ENCODE measurements around the gene TCF15. TPM values are rescaled to one million over a fixed set of nuclear protein-coding genes. Genes with fewer than 3 reads are reported as not detected.

The TCF15 gene
- not detected in 2 replicates for total RNA-seq

DNA sequence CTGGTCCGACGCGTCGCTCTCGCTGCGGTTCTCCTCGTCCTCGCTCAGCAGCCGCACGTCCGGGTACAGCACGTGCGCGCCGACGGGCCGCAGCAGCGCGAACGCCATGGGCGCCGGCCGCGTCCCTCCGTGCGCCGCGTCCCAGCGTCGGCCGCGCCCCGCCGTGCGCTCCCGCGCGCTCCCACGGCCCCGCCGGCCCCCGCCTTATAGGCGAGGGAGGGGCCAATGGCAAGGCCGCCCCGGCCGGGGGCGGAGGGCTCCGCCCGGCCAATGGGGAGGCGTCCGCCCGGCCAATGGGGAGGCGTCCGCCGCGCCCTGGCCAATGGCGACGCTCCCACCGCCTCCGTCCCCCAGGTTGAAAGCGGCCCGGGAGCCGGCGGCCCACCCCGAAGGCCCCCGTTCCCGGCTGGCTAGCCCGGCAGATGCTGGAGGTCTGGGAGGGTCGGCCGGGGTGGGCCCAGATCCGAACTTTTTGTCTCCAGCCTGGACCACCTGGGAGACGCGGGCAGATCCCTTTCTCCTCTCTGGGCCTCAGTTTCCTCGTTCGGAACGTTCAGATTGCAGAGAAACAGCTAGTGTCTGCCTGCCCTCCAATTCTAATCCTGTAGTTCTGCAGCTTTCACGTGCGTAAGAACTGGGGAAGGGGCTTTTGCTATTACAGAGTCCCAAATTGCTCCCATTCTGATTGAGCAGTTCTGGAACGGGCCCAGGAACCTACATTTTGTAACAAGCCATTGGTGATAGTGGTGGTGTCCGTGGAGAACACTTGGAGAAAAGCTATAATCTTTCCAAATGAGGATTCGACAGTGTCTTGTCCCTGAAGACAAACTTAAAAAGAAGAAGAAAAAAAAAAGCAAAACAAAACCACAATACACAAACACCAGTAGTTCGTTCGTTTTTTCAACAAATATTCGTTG is at the start of gene TCF15:
TSS of gene TCF15 (minus strand) at position 180 of the 917 bp plus-strand sequence. CDS start at position 108, 72 bp downstream.
- intact Hi-C loops (cut with micrococcal nuclease): no loop called here

GRCh38 chr20:658731-659291 is 48.7 kb upstream of the TCF15 start:
- intact Hi-C loops (cut with micrococcal nuclease): no loop called here

- intact Hi-C loops (cut with micrococcal nuclease): no loop called here
Observed at GRCh38 chr20:658202-658601, 48.1 kb upstream of the TCF15 start.

DNA sequence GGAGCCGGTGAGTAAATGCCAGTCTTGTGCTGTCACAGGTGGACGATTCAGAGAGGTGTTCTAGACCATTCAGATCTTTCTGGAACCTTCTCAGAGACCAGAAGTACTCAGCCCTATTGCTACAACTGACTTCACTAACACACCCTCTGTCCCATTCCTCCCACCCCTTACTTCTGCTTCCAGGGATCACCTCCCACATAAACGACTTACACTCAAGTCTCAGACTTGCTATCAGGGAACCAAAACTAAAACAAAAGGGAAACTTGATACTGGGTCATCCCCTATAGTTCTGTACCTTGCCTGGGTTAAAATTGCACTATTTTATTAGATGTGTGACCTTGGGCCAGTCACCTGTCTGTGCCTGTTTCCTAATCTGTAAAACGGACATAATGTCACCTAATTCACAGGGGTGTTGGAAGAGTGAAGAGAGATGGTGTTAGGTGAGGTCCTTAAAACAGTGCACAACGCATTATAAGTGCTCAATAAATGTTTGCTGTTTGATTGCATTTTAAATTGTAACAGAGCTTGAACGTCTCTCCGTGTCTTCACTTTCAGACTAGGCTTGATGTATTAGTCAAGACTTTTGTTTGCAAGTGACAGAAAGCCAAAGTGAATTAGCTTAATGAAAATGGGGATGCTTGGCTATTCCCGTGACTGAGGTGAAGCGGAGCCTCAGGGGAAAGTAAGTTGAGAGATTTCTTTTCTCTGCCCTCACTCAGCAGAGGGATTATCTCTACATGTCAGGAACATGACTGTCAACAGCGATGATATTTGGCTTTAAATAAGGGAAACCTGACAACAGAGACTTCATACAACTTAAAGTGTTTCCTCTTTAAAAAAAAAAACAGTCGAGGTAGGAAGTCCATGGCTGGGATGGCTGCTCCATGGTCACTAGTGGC is 45.9 kb upstream of the TCF15 start:
- intact Hi-C loops (cut with micrococcal nuclease): no loop called here

DNA sequence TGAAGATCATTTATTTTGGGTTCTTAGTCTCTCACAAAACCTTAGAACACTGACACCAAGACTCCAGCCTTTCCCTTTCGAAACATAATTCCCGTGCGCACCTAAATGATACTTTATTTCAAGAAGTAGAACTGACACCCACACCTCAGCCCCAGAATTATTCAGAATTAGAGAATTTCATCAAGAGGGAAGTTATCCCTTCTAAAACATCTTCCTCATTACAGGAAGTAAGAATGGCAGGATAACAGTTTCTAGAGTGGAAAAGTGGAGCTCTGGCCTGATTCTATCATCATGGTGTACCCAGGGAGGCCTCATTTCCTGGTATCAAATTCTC is 44.3 kb upstream of the TCF15 start:
- intact Hi-C loops (cut with micrococcal nuclease): no loop called here

- intact Hi-C loops (cut with micrococcal nuclease): loop anchor here (2.0 kb wide), 2 partner anchors 13 to 111 kb away; partner anchors contain the start of gene CSNK2A1
Observed at GRCh38 chr20:653590-654416, 43.7 kb upstream of the TCF15 start.

- intact Hi-C loops (cut with micrococcal nuclease): loop anchor here (2.0 kb wide), 2 partner anchors 14 to 110 kb away; partner anchors contain the start of gene CSNK2A1
Observed at GRCh38 chr20:653110-653589, 43.0 kb upstream of the TCF15 start, which contains the start of gene SRXN1. TSS of gene SRXN1 (minus strand) at chr20:653200. CDS start at chr20:653185, 15 bp downstream.

DNA sequence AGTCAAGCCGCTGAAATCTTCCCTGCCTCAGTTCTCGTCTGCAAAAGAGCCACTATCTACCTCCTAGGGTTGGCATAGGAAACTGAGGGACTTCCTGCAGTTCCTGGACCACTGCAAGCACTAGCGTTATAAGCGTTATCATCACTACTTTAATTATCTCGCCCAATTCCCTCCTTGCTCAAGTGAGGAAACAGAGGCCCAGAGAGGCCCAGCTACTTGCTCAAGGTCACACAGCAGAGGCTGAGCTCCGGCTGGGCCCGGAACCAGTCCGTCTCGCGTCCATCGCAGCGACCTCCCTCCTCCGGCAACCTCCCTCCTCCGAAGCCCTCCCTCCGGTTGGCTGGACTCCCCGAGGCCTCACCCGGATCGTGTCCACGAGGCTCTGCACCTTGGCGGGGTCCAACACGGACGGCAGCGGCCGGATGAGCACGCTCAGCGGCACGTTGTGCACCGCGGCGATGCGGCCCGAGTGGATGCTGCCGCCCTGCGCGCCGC is 42.6 kb upstream of the TCF15 start:
- intact Hi-C loops (cut with micrococcal nuclease): loop anchor here (2.0 kb wide), 2 partner anchors 14 to 110 kb away; partner anchors contain the start of gene CSNK2A1

DNA sequence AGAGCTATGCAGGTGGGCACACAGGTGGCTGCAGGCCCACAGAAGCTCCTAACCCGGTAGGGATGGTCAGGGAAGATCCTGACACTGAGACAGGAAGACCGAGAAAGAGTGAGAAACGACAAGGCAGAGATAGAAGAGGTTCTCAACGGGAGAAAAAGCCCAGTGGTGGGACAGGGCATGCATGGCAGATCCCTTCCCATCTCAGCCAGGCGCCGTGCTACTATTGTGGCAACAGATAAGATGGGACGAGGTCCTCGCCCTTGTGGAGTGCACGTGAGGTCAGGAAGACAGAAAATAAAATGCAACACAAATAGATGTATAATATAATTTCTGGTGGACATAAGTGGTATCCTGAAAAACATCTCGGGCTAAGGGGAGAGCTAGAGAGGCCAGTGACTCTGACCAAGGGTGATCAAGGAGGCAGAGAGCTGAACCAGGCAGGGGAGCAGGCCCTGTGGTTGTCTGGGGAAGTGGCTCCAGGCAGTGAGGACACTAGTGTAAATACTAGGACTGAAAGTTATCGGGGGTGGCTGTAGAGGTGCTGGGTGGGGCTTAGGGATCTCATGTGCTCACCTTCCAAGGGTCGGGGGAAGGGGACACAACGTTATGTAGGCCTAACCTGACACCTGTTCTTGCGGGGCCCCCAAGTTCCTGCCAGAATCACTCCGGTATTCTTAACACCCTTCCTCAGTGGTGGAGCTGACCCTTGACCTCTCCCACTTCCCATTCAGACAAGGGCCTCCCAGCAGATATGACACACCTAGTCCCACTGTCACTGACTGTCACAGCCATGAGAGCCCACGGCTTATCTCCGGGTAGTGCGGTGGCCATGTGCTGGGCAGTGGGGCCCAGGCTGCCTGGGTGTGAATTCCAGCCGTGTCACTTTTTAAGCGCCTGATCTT is 41.9 kb upstream of the TCF15 start:
- intact Hi-C loops (cut with micrococcal nuclease): loop anchor here (2.0 kb wide), 2 partner anchors 15 to 109 kb away; partner anchors contain the start of gene CSNK2A1

DNA sequence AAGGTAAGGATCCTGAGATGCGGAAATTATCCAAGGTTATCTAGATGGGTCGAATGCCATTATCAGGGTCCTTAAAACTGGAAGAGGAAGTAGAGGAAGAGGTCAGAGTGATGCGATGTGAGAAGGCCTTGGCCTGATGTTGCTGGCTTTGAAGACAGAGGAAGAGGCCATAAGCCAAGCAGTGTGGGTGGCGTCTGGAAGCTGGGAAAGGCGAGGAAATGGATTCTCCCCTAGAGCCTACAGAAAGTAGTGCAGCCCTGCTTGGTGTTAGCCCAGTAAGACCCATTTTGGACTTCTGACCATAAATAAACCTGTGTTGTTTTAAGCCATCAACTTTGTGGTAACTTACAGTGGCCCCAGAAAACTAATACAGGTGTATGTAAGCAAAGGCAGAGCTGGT is 40.8 kb upstream of the TCF15 start:
- intact Hi-C loops (cut with micrococcal nuclease): no loop called here

DNA sequence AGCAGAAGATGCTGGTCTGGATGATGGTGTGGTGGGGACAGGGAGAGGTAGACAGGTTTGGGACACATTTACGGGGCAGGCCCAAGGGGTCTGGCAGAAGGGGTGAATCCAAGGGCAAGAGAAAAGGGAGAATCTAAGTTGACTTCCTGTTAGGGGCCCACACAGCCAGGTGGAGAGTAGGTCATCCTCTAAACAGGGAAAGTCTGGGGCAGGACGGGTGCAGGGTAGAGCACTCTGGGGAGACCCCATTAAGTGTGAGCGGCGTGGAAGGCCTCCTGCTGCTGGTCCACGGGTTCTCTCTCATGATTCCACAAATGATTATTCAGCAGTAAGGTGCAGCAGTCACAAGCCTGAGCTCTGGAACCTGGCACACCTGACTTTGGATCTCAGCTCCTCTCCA is 40.2 kb upstream of the TCF15 start:
- intact Hi-C loops (cut with micrococcal nuclease): no loop called here

GRCh38 chr20:647479-648019 is 37.4 kb upstream of the TCF15 start:
- intact Hi-C loops (cut with micrococcal nuclease): loop anchor here (5.0 kb wide), 1 partner anchor 85 kb away; no protein-coding TSS in a partner anchor

- intact Hi-C loops (cut with micrococcal nuclease): loop anchor here (5.0 kb wide), 1 partner anchor 85 kb away; no protein-coding TSS in a partner anchor
Observed at GRCh38 chr20:646868-647233, 36.7 kb upstream of the TCF15 start.

- intact Hi-C loops (cut with micrococcal nuclease): loop anchor here (5.0 kb wide), 1 partner anchor 84 kb away; no protein-coding TSS in a partner anchor
Observed at GRCh38 chr20:646107-646867, 36.2 kb upstream of the TCF15 start.

GRCh38 chr20:645318-646106 is 35.4 kb upstream of the TCF15 start:
- intact Hi-C loops (cut with micrococcal nuclease): loop anchor here (1.0 to 5.0 kb wide), 2 partner anchors 83 to 291 kb away; no protein-coding TSS in a partner anchor

DNA sequence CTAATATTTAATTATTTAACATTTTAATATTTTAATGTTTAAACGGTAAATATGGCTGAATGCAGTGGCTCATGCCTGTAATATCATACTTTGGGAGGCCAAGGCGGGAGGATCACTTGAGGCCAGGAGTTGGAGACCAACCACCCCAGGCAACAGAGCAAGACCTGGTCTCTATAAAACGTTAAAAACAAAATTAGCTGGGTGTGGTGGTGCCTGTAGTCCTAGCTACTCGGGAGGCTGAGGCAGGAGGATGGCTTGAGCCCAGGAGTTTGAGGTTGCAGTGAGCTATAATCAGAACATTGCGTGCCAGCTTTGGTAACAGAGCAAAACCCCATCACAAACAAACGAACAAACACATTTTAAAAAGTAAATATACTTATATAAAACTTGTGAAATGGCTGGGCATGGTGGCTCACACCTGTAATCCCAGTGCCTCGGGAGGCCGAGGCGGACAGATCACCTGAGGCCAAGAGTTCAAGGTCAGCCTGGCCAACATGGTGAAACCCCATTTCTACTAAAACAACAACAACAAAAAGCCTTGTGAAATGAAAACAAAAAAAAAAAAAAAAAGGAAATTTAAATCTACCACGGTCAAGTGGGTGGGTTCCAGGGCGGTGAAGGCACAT is 34.7 kb upstream of the TCF15 start:
- intact Hi-C loops (cut with micrococcal nuclease): loop anchor here (1.0 to 5.0 kb wide), 2 partner anchors 83 to 291 kb away; no protein-coding TSS in a partner anchor
